ENCODE measurements around the gene ZDHHC3.

DNA sequence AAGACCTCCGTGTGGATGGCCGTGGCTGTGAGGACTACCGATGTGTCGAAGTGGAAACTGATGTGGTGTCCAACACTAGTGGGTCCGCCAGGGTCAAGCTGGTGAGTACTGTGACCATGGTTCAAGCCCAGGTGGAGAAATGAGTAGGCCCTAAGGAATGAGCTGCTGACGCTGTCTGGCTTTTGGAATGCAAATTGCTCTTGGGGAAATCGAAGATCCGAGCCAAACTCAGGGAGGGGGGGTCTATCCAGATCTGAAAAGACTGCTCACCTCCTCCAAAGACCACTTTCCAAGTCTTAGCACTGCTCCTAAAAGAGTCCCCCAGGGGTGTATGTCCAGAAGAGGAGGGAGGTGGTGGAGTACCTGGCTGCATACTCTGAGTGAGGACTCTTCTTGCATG lies 13.2 kb upstream of the ZDHHC3 start:
- TF ChIP-seq, protein P1, sequence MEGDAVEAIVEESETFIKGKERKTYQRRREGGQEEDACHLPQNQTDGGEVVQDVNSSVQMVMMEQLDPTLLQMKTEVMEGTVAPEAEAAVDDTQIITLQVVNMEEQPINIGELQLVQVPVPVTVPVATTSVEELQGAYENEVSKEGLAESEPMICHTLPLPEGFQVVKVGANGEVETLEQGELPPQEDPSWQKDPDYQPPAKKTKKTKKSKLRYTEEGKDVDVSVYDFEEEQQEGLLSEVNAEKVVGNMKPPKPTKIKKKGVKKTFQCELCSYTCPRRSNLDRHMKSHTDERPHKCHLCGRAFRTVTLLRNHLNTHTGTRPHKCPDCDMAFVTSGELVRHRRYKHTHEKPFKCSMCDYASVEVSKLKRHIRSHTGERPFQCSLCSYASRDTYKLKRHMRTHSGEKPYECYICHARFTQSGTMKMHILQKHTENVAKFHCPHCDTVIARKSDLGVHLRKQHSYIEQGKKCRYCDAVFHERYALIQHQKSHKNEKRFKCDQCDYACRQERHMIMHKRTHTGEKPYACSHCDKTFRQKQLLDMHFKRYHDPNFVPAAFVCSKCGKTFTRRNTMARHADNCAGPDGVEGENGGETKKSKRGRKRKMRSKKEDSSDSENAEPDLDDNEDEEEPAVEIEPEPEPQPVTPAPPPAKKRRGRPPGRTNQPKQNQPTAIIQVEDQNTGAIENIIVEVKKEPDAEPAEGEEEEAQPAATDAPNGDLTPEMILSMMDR (IDR thresholded peaks at IDR 0.05): no peak
- TF ChIP-seq POLR2AphosphoS5 (IDR thresholded peaks at IDR 0.05; ENCODE audit: low read depth, low read length) (no peak), SIN3A (IDR thresholded peaks at IDR 0.05; ENCODE audit: borderline replicate concordance, insufficient read depth, low read depth, low read length) (no peak), TCF7L2 (IDR thresholded peaks at IDR 0.05; ENCODE audit: low read depth, low read length) (no peak)
- TF ChIP-seq, protein P2, sequence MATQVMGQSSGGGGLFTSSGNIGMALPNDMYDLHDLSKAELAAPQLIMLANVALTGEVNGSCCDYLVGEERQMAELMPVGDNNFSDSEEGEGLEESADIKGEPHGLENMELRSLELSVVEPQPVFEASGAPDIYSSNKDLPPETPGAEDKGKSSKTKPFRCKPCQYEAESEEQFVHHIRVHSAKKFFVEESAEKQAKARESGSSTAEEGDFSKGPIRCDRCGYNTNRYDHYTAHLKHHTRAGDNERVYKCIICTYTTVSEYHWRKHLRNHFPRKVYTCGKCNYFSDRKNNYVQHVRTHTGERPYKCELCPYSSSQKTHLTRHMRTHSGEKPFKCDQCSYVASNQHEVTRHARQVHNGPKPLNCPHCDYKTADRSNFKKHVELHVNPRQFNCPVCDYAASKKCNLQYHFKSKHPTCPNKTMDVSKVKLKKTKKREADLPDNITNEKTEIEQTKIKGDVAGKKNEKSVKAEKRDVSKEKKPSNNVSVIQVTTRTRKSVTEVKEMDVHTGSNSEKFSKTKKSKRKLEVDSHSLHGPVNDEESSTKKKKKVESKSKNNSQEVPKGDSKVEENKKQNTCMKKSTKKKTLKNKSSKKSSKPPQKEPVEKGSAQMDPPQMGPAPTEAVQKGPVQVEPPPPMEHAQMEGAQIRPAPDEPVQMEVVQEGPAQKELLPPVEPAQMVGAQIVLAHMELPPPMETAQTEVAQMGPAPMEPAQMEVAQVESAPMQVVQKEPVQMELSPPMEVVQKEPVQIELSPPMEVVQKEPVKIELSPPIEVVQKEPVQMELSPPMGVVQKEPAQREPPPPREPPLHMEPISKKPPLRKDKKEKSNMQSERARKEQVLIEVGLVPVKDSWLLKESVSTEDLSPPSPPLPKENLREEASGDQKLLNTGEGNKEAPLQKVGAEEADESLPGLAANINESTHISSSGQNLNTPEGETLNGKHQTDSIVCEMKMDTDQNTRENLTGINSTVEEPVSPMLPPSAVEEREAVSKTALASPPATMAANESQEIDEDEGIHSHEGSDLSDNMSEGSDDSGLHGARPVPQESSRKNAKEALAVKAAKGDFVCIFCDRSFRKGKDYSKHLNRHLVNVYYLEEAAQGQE (IDR thresholded peaks at IDR 0.05; ENCODE audit: insufficient read depth in 1 of 2, low read depth in 2 of 2, low read length in 1 of 2): no peak
